ENCODE measurements around the gene ZDHHC11B.

The ZDHHC11B gene

GRCh38 chr5:669111-669841 is 115.3 kb downstream of the ZDHHC11B start:
- H3K4me3 ChIP-seq (ENCODE audit: low read length) = no peak overlapping the region
- peak; percentile 88 for DNase-seq (ENCODE audit: low read depth)
- TF ChIP-seq CTCF (conservative IDR thresholded peaks at IDR 0.05; ENCODE audit: low read depth, low read length) = peak; percentile 62

GRCh38 chr5:668283-668995 is 116.1 kb downstream of the ZDHHC11B start:
- no peak overlapping the region for H3K4me3 ChIP-seq (ENCODE audit: low read length)
- TF ChIP-seq CTCF (conservative IDR thresholded peaks at IDR 0.05; ENCODE audit: low read depth, low read length) = no peak
- no peak for DNase-seq (ENCODE audit: low read depth)

- TF ChIP-seq CTCF (conservative IDR thresholded peaks at IDR 0.05; ENCODE audit: low read depth, low read length) = no peak
- DNase-seq (ENCODE audit: low read depth) = no peak
- H3K4me3 ChIP-seq (ENCODE audit: low read length) = no peak overlapping the region
These were observed 117.6 kb downstream of the ZDHHC11B start for GRCh38 chr5:666816-667498.

- no peak for DNase-seq (ENCODE audit: low read depth)
- no peak overlapping the region for H3K4me3 ChIP-seq (ENCODE audit: low read length)
- no peak for TF ChIP-seq CTCF (conservative IDR thresholded peaks at IDR 0.05; ENCODE audit: low read depth, low read length)
These were observed 118.4 kb downstream of the ZDHHC11B start for GRCh38 chr5:665956-666711.

- TF ChIP-seq CTCF (conservative IDR thresholded peaks at IDR 0.05; ENCODE audit: low read depth, low read length) = no peak
- DNase-seq (ENCODE audit: low read depth) = no peak
- H3K4me3 ChIP-seq (ENCODE audit: low read length) = no peak overlapping the region
These were observed 119.0 kb downstream of the ZDHHC11B start for GRCh38 chr5:665541-665955.

- TF ChIP-seq CTCF (conservative IDR thresholded peaks at IDR 0.05; ENCODE audit: low read depth, low read length) = no peak
These were observed 119.6 kb downstream of the ZDHHC11B start for GRCh38 chr5:664994-665360.

More at GRCh38 chr5:664994-665360, 119.6 kb downstream of the ZDHHC11B start:
- H3K4me3 ChIP-seq (ENCODE audit: low read length) = no peak overlapping the region
- DNase-seq (ENCODE audit: low read depth) = no peak

Data from retinal pigment epithelial cell (primary cell).